ENCODE measurements around the gene BRD2.

Gene BRD2

GRCh38 chr6:32950010-32950409, 18.4 kb upstream of the BRD2 start:
- no peak for FAIRE-seq

GRCh38 chr6:32950449-32950848, 17.9 kb upstream of the BRD2 start:
- no peak for FAIRE-seq

DNA sequence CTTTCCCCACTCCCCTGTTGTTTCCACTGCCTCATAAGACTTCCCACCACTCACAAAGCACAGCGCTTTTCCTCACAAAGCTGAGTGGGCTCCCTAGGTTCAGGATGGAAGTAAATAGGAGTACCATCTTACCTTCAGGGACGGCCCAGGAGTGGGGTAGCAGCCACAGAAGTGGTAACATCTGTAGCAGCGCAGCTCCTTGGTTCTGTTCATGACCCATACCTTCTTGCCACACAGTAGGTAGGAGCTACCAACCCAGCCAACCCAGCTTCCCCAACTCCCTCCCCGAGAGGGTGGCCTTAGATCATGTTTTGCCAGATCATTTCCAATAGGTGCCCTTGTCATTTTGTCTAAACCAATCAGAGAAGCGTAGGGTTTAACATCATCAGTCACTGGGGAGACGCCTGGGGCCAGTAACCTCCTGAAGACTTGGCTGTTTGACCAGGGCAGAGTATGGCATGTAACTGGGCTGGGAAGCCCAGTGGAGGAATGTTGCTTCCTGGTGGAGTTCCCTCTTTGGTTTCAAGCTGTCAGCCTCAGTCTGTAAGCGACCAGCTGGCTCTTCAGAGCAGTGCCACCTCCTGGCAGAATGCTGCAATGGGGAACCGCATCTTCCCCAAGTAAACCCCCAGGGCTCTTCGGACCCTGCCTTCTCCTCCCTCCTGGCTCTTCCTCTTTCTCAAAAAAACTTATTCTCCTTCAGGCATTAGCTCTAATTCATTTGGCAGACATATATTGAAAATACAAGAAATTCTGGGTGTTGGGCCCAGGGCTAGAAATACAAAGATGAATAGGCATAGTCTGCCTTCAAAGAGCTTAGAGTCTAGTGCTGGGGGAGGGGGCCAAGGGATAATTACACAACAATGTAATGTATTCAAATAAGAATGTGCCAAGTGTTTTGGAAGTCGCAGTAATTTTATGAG, 15.3 kb upstream of the BRD2 start, which contains the start of gene HLA-DMA:
Gene HLA-DMA (minus strand): TSS at position 281 of the 923 bp plus-strand sequence. CDS start 61 bp downstream, at position 220.
- peak; percentile 43 for FAIRE-seq

DNA sequence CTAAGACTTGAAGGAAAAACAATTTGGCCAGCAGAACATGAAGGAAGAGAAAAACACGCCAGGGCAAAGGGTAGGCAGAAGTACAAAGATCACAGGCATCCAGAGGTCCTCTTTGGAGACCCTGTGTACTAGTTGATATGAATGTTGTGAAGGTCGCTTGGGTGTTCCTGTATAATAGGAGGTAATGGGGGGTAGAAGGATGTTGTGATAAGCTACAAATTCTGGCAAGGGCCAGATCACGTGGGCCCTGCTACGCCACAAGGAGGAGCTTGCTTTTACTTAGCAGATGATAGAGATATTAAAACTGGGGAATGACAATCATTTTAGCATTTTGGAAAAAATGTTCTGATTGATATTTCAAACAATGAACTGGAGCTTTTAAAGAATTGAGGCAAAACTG, 14.6 kb upstream of the BRD2 start:
- no peak for FAIRE-seq

DNA sequence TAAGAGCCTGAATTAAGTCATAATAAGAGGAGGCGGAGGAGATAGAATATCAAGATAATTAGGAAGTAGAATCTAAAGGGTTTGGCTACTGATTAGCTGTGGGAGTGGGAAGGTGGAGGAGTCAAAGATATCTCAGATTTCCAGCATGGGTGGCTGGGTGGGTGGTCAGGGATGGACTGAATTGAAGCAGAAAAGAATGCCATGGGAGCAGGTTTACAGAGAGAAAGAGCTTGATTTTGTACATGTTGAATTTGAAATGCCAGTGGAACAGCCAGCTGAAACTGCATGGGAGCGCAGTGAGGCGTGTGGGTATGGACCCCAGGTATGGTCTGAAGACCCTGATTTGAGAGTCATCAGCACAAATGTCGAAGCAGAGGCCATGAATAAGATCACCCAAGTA, 14.1 kb upstream of the BRD2 start:
- no peak for FAIRE-seq

DNA sequence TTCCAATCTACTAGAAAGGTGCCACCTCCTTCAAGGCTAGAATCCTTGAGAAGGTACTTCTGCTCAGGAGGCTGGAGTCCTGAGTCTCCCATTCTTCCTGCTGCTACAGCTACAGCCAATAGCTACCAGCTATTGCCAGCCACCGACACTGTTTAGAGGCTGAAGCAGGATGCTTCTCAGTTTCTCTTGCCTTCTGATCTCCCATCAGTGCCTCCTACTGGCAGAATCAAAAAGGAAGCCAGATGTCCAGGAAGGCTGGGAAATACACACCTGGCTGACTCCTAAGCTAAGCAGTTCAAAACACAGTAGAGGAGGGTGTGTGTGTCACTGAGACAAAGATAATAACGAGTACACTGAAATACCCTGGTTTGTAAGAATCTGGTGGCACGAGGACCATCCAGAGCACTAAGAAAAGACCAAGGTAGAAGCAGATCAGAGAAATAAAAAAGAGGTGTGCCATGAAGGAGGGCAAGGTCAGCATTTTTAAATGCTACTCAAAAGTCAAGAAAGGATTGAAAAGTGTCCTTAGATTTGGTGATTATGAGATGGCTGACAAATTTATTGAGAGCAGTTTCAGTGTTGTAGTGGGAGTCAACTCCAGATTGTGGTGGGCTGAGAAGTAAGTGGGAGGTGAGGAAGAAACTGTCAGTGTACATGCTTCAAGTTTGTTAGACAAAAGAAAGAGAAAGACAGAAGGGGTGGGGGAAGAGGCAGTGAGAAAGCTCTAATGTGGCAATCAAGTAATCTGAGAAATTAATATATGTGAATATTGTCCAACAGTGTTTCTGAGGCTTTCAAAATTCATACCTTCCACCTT, 13.2 kb upstream of the BRD2 start:
- FAIRE-seq, result no peak

- no peak for FAIRE-seq
Observed at GRCh38 chr6:32956176-32956575, 12.2 kb upstream of the BRD2 start.

- no peak for FAIRE-seq
Observed at GRCh38 chr6:32960563-32960962, 7.8 kb upstream of the BRD2 start.

DNA sequence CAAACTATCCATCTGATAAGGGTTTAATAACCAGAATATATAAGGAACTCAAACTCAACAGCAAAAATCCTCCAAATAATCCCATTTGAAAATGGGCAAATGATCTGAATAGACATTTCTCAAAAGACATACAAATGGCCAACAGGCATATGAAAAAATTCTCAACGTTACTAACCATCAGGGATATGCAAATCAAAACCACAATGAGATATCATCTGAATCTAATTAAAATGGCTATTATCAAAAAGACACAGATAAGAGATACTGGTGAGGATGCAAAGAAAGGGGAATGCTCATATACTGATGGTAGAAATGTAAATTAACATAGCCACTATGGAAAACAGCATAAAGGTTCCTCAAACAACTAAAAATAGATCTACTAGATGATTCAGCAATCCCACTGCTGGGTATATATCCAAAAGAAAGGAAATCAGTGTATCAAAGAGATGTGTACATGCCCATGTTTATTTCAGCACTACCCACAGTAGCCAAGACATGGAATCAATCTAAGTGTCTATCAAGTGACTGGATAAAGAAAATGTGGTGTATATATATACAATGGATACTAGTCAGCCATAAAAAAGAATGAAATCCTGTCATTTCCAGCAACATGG, 6.1 kb upstream of the BRD2 start:
- FAIRE-seq, result no peak

DNA sequence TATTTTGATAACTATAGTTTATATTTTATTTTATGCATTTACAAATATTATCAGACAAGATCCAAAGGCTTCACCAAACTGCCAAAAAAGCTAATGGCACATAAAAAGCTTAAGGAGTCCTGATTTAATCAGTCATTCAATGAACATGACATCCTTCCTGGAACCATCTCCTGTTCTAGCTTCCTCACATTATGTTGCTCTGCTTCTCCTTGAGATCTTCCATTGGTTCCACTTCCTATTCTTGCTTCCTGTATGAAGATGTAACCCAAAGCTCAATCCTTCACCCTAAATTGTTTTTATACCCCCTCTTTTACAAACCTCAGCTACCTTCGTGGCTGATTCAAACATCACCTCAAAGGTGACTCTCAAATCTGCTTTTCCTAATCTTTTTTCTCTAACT, 4.5 kb upstream of the BRD2 start:
- no peak for FAIRE-seq

- FAIRE-seq, result no peak
Observed at GRCh38 chr6:32964776-32965175, 3.6 kb upstream of the BRD2 start.

GRCh38 chr6:32967151-32968091, 973 bp upstream of the BRD2 start:
- FAIRE-seq, result peak; percentile 86

GRCh38 chr6:32968867-32969684, 682 bp downstream of the BRD2 start:
- no peak for FAIRE-seq

DNA sequence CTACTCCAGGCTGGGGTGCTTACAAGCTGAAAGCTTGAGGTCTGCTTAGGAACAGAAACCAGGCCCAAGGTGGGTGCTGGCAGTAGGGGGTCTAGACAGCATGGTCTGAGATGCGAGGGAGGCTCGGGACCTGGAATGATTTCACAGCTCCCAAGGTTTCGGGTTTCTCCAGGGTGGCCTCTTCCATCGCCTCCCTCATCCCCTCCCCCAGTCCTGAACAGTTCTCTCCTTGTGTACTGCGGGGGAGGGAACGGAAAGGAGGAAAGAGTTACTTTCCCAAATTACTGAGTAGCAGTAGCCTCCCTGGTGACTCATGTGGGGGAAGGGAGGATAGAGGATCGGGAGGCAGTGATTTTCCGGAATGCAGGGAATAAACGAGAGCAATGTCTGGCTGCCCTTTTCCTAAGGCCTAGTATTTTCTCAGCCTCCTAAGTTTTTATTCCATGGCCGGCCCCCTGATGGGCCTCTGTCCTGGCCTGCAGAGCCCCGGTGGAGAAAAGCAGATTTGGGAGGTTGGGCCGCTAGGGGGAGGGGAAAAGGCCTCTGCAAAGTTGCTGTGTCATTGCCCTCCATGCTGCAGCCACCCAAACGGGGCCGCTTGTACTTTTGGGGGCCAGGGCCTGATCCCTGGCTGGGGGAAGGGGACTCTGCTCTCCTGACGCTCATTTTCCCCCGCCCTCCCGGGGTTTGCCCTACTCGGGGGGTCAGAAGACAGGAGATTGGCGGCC, 1.5 kb downstream of the BRD2 start:
- no peak for FAIRE-seq

GRCh38 chr6:32970413-32971241, 2.2 kb downstream of the BRD2 start:
- no peak for FAIRE-seq

DNA sequence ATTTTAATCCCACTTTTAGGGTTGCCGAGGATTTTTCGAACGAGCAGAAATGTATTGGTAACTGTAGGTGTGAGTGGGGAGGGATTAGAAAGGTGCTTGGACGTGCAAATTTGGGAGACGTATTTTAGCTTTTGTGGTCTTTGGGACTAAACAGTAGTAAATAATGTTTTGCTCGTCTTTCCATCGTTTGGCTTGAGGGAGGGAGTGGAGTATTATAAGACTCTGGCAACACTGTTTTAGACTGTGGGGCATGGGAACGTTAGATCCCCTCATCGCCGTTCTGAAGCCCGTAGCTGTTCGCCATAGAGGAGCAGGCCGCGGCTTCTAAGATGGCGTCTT, 2.8 kb downstream of the BRD2 start:
- FAIRE-seq, result no peak

DNA sequence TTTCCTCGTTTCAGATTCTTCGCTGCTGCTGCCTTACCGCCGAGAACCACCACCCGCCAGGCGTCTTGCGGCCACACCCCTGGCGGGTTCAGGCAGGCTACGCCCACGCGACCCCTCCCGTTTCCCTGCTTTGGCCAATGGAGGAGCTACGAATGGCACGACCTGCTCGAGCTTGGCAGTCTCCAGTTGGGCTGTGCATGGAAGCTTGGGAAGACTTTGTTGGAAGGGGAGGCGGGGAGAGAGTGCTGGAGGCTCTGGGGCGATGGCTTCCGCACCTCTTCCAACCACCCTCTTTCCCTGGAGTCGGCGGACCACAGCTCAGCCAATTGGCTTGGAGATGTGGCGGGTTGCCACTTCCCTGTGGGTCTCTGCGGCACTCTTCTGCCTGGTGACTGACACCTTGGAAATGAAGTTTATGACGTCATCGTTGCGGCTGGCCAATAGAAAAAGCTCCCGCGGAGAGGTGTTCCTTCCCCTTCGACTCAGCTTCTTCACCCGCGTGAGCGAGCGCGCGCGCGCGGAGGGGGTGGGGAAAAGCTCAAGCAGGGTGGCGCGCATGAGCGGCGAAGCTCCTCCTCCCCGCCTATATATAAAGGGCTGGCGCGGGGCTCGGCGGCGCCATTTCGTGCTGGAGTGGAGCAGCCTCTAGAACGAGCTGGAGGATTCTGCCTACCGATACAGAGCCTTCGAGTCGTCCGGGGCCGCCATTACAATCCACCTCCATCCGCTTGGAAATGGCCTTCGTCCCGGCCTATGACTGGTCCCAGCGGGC, 3.4 kb downstream of the BRD2 start:
- FAIRE-seq, result peak; percentile 9

DNA sequence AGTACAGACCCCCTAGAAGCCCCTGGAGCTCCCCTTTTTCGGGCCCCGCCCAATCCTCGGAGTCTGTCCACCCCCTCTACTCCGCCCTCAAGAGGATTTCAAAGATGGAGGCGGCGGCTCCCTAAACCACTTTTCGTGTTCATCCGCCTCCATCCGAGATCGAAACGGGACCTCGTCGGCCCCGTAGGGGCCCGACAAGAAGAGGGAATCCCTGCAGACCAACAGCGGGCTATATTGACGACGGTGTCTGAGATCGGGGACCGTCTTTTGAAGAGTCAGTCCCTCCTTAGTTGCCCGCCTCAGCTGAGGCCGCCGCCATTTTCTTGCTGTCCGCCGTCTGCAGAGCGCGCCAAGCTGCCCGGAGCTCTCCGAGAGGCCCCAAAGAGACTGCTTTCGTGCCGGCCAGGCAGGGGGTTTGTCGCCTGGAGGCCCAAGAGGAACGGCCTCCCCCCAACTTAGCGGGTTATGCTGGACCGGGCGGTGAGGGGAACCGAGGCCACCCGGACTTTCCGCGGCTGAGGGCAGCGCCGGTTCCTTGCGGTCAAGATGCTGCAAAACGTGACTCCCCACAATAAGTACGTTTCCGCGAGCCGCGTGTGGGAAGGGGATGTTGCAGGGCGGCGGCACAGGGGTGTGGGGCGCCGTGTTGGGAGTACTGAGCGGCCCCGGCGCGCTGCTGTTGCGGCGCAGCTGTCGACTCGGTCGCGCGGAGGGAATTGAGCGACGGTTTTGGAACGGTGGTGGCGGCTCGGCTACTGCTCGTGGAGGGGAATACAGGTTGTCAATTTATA, 4.2 kb downstream of the BRD2 start:
- FAIRE-seq, result no peak

All from islet of Langerhans (tissue), 1 donor.